DMS153 (cell line): ENCODE measurements around the gene RNFT2.
A peak's percentile ranks its signal among the peaks of the same experiment; 100 is the strongest.
"Not testable (repeated sequence)": the region's sequence is repeated elsewhere in the genome, so short reads cannot be mapped to it uniquely, and the experiment has no call there.

Source experiments
- DNase-seq: peaks from one replicate; lab custom pipeline; 2025; lab: John Stamatoyannopoulos, UW

RNFT2 gene

GRCh38 chr12:116794725-116795124, 56.6 kb downstream of the RNFT2 start:
- no peak for DNase-seq

GRCh38 chr12:116797885-116798284, 59.8 kb downstream of the RNFT2 start:
- no peak for DNase-seq

- no peak for DNase-seq
Observed at GRCh38 chr12:116798719-116799118, 60.6 kb downstream of the RNFT2 start.

- no peak for DNase-seq
Observed at GRCh38 chr12:116799955-116800354, 61.8 kb downstream of the RNFT2 start.

GRCh38 chr12:116800918-116801317, 62.8 kb downstream of the RNFT2 start:
- DNase-seq, result no peak

GRCh38 chr12:116802018-116802417, 63.9 kb downstream of the RNFT2 start:
- DNase-seq, result no peak

- no peak for DNase-seq
Observed at GRCh38 chr12:116803013-116803736, 65.1 kb downstream of the RNFT2 start.

- DNase-seq, result no peak
Observed at GRCh38 chr12:116804051-116804450, 65.9 kb downstream of the RNFT2 start.

GRCh38 chr12:116806845-116807440, 68.8 kb downstream of the RNFT2 start:
- no peak for DNase-seq

GRCh38 chr12:116807546-116807945, 69.4 kb downstream of the RNFT2 start:
- no peak for DNase-seq

- DNase-seq, result no peak
Observed at GRCh38 chr12:116808113-116809105, 70.3 kb downstream of the RNFT2 start.

- no peak for DNase-seq
Observed at GRCh38 chr12:116812238-116812637, 74.1 kb downstream of the RNFT2 start.

GRCh38 chr12:116813271-116814041, 75.3 kb downstream of the RNFT2 start:
- DNase-seq, result no peak

- not testable (repeated sequence) for DNase-seq
Observed at GRCh38 chr12:116814766-116815165, 76.7 kb downstream of the RNFT2 start.

GRCh38 chr12:116818341-116818856, 80.3 kb downstream of the RNFT2 start:
- no peak for DNase-seq

- DNase-seq, result peak; percentile 86
Observed at GRCh38 chr12:116818948-116819832, 81.1 kb downstream of the RNFT2 start.

GRCh38 chr12:116820064-116820656, 82.0 kb downstream of the RNFT2 start:
- no peak for DNase-seq

GRCh38 chr12:116821291-116821690, 83.2 kb downstream of the RNFT2 start:
- DNase-seq, result no peak

GRCh38 chr12:116827432-116827831, 89.3 kb downstream of the RNFT2 start:
- no peak for DNase-seq

GRCh38 chr12:116832353-116832752, 94.2 kb downstream of the RNFT2 start:
- no peak for DNase-seq
